ENCODE results near the gene TSPAN17. TPM values are rescaled to one million over a fixed set of nuclear protein-coding genes. Genes with fewer than 3 reads are reported as not detected.

Gene TSPAN17
- total and polyA plus RNA-seq, 2 experiments from 2014 or later: 27.9 to 33.4 TPM

GRCh38 chr5:176671890-176672747 is 24.8 kb downstream of the TSPAN17 start:
- no peaks in the 10 kb centered on the region for H3K36me3 ChIP-seq (replicated peaks; ENCODE audit: insufficient read depth, low read depth)
- no peaks in the 10 kb centered on the region for H3K9me2 ChIP-seq (replicated peaks; ENCODE audit: insufficient read depth)
- H3K27ac ChIP-seq: no peak overlapping the region
- H3K9me3 ChIP-seq (ENCODE audit: low read depth): no peaks in the 10 kb centered on the region
- no peak overlapping the region for H3K4me3 ChIP-seq
- H2AFZ ChIP-seq: no peak overlapping the region
- TF ChIP-seq EZH2phosphoT487 (IDR thresholded peaks at IDR 0.05; ENCODE audit: low read depth, severe bottlenecking, unreplicated experiment) (no peak), EZH2 (IDR thresholded peaks at IDR 0.05; ENCODE audit: borderline replicate concordance) (no peak), CTCF (IDR thresholded peaks at IDR 0.05; ENCODE audit: poor library complexity) (no peak)
- H4K20me1 ChIP-seq (ENCODE audit: insufficient read depth, poor library complexity, severe bottlenecking): no peaks in the 10 kb centered on the region
- H3K4me1 ChIP-seq (ENCODE audit: insufficient read depth): no peaks in the 10 kb centered on the region
- WGBS (ENCODE audit: low lambda C conversion rate, missing lambda C conversion rate): 84% methylated on average over 11 of the region's 18 CpGs
- H3K4me2 ChIP-seq: no peak overlapping the region
- H3K27me3 ChIP-seq: peaks cover 4% of the 10 kb centered on the region
- H3K79me2 ChIP-seq: no peaks in the 10 kb centered on the region
- DNase-seq (ENCODE audit: low spot score): no peak

GRCh38 chr5:176673651-176674583 is 26.6 kb downstream of the TSPAN17 start:
- 92% methylated on average over 18 of the region's 18 CpGs for WGBS (ENCODE audit: low lambda C conversion rate, missing lambda C conversion rate)
- no peaks in the 10 kb centered on the region for H3K36me3 ChIP-seq (replicated peaks; ENCODE audit: insufficient read depth, low read depth)
- TF ChIP-seq CTCF (IDR thresholded peaks at IDR 0.05; ENCODE audit: poor library complexity) (no peak), EZH2 (IDR thresholded peaks at IDR 0.05; ENCODE audit: borderline replicate concordance) (no peak), EZH2phosphoT487 (IDR thresholded peaks at IDR 0.05; ENCODE audit: low read depth, severe bottlenecking, unreplicated experiment) (no peak)

GRCh38 chr5:176674799-176675198 is 27.5 kb downstream of the TSPAN17 start:
- H3K27ac ChIP-seq: no peak overlapping the region
- no peak overlapping the region for H3K4me2 ChIP-seq
- 92% methylated on average over 17 of the region's 17 CpGs for WGBS (ENCODE audit: low lambda C conversion rate, missing lambda C conversion rate)
- peaks cover 6% of the 10 kb centered on the region for H3K27me3 ChIP-seq
- H3K36me3 ChIP-seq (replicated peaks; ENCODE audit: insufficient read depth, low read depth): no peaks in the 10 kb centered on the region
- DNase-seq (ENCODE audit: low spot score): no peak
- H3K4me1 ChIP-seq (ENCODE audit: insufficient read depth): no peaks in the 10 kb centered on the region
- TF ChIP-seq EZH2 (IDR thresholded peaks at IDR 0.05; ENCODE audit: borderline replicate concordance) (no peak), CTCF (IDR thresholded peaks at IDR 0.05; ENCODE audit: poor library complexity) (no peak), EZH2phosphoT487 (IDR thresholded peaks at IDR 0.05; ENCODE audit: low read depth, severe bottlenecking, unreplicated experiment) (no peak)
- no peak overlapping the region for H3K4me3 ChIP-seq
- H4K20me1 ChIP-seq (ENCODE audit: insufficient read depth, poor library complexity, severe bottlenecking): no peaks in the 10 kb centered on the region
- H3K9me3 ChIP-seq (ENCODE audit: low read depth): no peaks in the 10 kb centered on the region
- no peaks in the 10 kb centered on the region for H3K9me2 ChIP-seq (replicated peaks; ENCODE audit: insufficient read depth)
- H2AFZ ChIP-seq: no peak overlapping the region
- H3K79me2 ChIP-seq: no peaks in the 10 kb centered on the region

More at GRCh38 chr5:176673651-176674583, 26.6 kb downstream of the TSPAN17 start:
- H3K27me3 ChIP-seq: no peaks in the 10 kb centered on the region
- no peak overlapping the region for H2AFZ ChIP-seq
- H4K20me1 ChIP-seq (ENCODE audit: insufficient read depth, poor library complexity, severe bottlenecking): no peaks in the 10 kb centered on the region
- H3K9me3 ChIP-seq (ENCODE audit: low read depth): no peaks in the 10 kb centered on the region
- H3K27ac ChIP-seq: no peak overlapping the region
- H3K79me2 ChIP-seq: no peaks in the 10 kb centered on the region
- H3K4me2 ChIP-seq: no peak overlapping the region
- H3K4me3 ChIP-seq: no peak overlapping the region
- H3K9me2 ChIP-seq (replicated peaks; ENCODE audit: insufficient read depth): no peaks in the 10 kb centered on the region
- H3K4me1 ChIP-seq (ENCODE audit: insufficient read depth): no peaks in the 10 kb centered on the region
- no peak for DNase-seq (ENCODE audit: low spot score)

All from hepatocyte (in vitro differentiated cells).